ENCODE data around the gene CLEC4G.

The CLEC4G gene

DNA sequence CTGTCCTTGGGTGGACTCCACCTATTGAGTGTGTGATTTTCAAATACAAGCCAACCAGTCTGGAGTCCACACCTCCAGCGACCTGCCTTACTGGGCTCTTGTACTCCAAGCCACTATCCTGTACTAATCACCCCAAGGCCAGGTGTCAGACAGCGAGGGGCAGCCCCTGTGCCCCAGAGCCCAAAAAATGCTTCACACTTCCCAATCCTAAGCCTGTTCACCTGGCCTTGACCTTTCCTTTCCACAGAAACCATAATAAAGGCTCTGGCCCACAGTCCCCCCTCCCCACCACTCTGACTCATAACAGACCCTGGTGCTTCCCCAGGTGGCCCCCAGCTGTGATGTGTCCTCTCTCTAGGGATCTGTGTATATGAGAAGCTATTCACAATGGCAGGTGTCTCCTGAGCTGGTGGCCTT is 11.5 kb upstream of the CLEC4G start:
- H3K36me3 ChIP-seq (ENCODE audit: insufficient read depth, low read length): no peaks in the 10 kb centered on the region
- peaks cover 4% of the 10 kb centered on the region for H3K27me3 ChIP-seq (ENCODE audit: insufficient read depth, low read length)
- H3K9me3 ChIP-seq (ENCODE audit: low read length): no peaks in the 10 kb centered on the region
- H3K4me3 ChIP-seq (ENCODE audit: low read length): no peak overlapping the region
- H2AFZ ChIP-seq (ENCODE audit: low read depth, low read length): no peak overlapping the region
- H3K4me1 ChIP-seq (ENCODE audit: insufficient read depth, low read length): no peaks in the 10 kb centered on the region

DNA sequence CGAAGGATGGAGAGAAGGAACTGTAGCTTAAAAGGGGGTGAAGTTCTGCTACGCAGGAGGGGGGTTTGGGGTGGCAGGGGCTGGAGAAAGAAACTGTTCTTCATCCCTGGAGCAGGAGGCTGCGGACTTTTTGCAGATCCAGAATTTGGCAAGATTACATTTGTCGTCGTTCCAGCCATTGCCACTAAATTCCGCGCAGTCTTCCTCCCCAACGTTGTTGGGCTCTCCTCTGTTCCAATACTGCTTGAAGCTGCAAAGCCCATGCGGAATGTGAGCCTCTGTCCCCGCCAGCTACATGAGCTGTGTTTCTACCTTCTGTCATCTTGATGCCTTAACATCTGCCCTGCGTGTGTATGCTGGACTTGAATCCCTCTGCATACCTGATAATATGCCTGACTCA is 11.1 kb upstream of the CLEC4G start:
- Histone ChIP-seq H3K9me3 (ENCODE audit: low read length) (no peaks in the 10 kb centered on the region), H3K4me1 (ENCODE audit: insufficient read depth, low read length) (no peaks in the 10 kb centered on the region), H2AFZ (ENCODE audit: low read depth, low read length) (no peak overlapping the region), H3K36me3 (ENCODE audit: insufficient read depth, low read length) (no peaks in the 10 kb centered on the region), H3K27me3 (ENCODE audit: insufficient read depth, low read length) (peaks cover 4% of the 10 kb centered on the region), H3K4me3 (ENCODE audit: low read length) (no peak overlapping the region)

DNA sequence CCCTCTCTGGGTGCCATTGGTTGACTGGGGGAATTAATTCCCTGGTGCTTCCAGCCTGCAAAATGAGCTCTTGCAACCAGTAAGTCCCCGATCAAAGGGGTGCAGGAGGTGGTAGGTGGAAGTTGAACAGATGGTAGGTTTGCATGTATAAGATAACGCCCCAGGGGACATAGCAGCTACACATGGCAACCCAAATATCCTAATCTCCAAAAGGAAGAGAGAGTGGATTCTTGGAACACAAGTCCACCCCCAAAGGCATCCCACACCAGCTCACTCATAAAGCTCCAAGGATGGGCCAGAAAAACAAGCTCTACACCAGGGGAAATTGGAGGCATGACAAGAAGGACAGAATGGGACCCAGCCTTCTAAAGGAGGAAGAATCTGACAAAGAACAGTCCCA is 10.7 kb upstream of the CLEC4G start:
- Histone ChIP-seq H3K36me3 (ENCODE audit: insufficient read depth, low read length) (no peaks in the 10 kb centered on the region), H2AFZ (ENCODE audit: low read depth, low read length) (no peak overlapping the region), H3K4me3 (ENCODE audit: low read length) (no peak overlapping the region), H3K9me3 (ENCODE audit: low read length) (no peaks in the 10 kb centered on the region), H3K4me1 (ENCODE audit: insufficient read depth, low read length) (no peaks in the 10 kb centered on the region), H3K27me3 (ENCODE audit: insufficient read depth, low read length) (peaks cover 4% of the 10 kb centered on the region)

DNA sequence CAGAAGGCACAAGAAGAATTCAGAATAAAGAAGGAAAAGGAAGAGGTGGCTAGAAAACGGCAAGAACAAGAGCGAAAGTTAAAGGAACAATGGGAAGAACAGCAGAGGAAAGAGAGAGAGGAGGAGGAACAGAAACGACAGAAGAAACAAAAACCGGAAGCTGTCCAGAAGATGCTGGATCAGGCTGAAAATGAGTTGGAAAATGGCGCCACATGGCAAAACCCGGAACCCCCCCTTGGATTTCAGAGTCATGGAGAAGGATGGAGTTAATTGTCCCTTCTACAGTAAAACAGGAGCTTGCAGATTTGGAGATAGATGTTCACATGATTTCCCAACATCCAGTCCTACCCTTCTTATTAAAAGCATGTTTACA is 8.8 kb upstream of the CLEC4G start:
- H3K4me1 ChIP-seq (ENCODE audit: insufficient read depth, low read length): no peaks in the 10 kb centered on the region
- no peaks in the 10 kb centered on the region for H3K36me3 ChIP-seq (ENCODE audit: insufficient read depth, low read length)
- H3K27me3 ChIP-seq (ENCODE audit: insufficient read depth, low read length): peaks cover 4% of the 10 kb centered on the region
- no peak overlapping the region for H2AFZ ChIP-seq (ENCODE audit: low read depth, low read length)
- no peaks in the 10 kb centered on the region for H3K9me3 ChIP-seq (ENCODE audit: low read length)
- H3K4me3 ChIP-seq (ENCODE audit: low read length): no peak overlapping the region

DNA sequence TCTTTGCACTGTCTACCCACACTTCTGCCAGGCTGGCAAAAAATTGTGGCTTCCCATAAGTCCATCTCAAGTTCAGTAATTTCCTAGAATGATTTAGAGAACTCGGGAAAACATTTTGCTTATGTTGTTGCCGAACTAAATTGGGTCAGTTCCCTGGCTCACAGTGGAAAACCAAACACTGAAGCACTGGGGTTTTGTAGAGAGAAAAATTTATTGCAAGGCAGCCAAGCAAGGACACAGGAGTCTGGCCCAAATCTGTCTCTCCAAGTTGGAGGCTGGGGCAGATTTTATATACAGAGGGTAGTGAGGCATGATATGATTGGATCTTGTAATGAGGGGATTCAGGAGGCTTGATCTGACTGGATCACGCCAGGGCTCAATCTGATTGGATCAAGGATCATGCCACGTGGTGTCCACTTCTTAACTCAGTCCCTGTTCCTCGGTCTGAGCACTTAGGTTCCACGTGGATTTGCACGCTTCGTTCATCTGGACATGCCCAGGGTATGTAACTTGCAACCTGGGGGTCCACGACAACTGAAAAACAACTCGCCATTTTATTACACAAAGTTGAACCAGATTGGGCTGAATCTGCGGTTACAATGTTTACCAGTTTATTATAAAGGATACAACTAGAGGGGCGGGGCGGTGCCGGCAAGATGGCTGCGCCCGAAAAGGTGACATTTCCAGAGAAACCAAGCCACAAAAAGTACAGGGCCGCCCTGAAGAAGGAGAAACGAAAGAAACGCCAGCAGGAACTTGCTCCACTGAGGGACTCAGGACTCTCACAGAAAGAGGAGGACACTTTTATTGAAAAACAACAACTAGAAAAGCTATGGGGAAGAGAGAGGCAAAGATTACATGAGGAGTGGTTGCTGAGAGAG is 8.1 kb upstream of the CLEC4G start:
- Histone ChIP-seq H3K27me3 (ENCODE audit: insufficient read depth, low read length) (peaks cover 4% of the 10 kb centered on the region), H2AFZ (ENCODE audit: low read depth, low read length) (no peak overlapping the region), H3K36me3 (ENCODE audit: insufficient read depth, low read length) (no peaks in the 10 kb centered on the region), H3K4me1 (ENCODE audit: insufficient read depth, low read length) (no peaks in the 10 kb centered on the region), H3K9me3 (ENCODE audit: low read length) (no peaks in the 10 kb centered on the region), H3K4me3 (ENCODE audit: low read length) (no peak overlapping the region)

DNA sequence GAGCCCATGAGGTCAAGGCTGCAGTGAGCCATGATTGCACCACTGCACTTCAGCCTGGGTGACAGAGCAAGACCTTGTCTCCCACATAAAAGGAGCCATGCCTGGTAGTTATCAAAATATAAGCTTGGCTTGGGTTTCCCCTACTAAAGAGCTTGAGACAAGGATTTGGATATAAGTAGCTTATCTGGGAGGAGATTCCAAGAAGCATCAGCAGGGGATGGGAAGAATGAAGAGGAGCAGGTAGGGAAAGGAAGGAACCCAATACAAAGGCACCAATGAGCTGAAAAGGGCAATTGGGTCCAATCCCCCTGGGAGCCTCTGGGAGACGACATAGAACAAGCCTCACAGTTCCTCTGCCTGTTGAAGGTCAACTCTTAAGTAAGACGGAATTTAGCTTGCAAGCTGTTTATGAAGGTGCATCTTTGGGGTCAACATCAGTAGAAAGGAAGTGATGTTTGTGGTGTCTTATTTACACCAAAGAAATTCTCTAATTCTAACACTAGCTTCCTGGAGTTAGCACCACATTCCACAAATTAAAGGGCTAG is 7.4 kb upstream of the CLEC4G start:
- peaks cover 4% of the 10 kb centered on the region for H3K27me3 ChIP-seq (ENCODE audit: insufficient read depth, low read length)
- no peak overlapping the region for H2AFZ ChIP-seq (ENCODE audit: low read depth, low read length)
- H3K4me1 ChIP-seq (ENCODE audit: insufficient read depth, low read length): no peaks in the 10 kb centered on the region
- H3K9me3 ChIP-seq (ENCODE audit: low read length): no peaks in the 10 kb centered on the region
- no peaks in the 10 kb centered on the region for H3K36me3 ChIP-seq (ENCODE audit: insufficient read depth, low read length)
- no peak overlapping the region for H3K4me3 ChIP-seq (ENCODE audit: low read length)

DNA sequence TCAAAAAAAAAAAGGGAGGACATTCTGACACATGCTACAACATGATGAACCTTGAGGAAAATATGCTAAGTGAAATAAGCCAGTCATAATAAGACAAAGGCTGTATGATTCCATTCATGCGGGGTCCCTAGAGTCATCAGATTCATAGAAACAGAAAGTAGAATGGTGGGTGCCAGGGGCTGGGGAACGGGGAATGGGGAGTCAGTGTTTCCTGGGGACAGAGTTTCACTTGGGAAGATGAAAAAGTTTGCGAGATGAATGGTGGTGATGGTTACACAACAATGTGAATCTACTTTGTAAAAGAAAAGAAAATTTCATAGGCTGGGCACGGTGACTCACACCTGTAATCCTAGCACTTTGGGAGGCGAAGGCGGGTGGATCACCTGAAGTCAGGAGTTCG is 6.1 kb upstream of the CLEC4G start:
- no peak overlapping the region for H2AFZ ChIP-seq (ENCODE audit: low read depth, low read length)
- peaks cover 4% of the 10 kb centered on the region for H3K27me3 ChIP-seq (ENCODE audit: insufficient read depth, low read length)

DNA sequence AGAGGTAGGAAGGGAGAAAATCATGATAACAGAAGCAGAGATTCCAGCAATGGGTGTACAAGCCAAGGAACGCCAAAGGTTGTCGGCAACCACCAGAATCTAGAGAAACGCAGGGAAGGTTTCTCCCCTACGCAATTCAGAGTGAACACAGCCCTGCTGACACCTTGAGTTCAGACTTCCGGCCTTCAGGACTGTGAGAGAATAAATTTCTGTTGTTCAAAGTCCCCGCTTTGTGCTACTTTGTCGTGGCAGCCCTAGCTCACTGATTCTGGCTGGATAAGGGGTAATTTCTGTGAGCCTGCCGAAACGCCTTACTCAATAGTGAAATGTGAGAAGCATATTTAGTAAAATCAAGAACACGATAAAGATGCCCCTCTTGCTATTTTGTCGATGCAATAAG is 5.3 kb upstream of the CLEC4G start:
- Histone ChIP-seq H3K9me3 (ENCODE audit: low read length) (no peaks in the 10 kb centered on the region), H3K36me3 (ENCODE audit: insufficient read depth, low read length) (no peaks in the 10 kb centered on the region), H3K27me3 (ENCODE audit: insufficient read depth, low read length) (peaks cover 7% of the 10 kb centered on the region), H3K4me3 (ENCODE audit: low read length) (no peak overlapping the region), H2AFZ (ENCODE audit: low read depth, low read length) (no peak overlapping the region), H3K4me1 (ENCODE audit: insufficient read depth, low read length) (no peaks in the 10 kb centered on the region)

More for the DNA sequence above, 6.1 kb upstream of the CLEC4G start:
- no peaks in the 10 kb centered on the region for H3K9me3 ChIP-seq (ENCODE audit: low read length)
- H3K4me1 ChIP-seq (ENCODE audit: insufficient read depth, low read length): no peaks in the 10 kb centered on the region
- H3K4me3 ChIP-seq (ENCODE audit: low read length): no peak overlapping the region
- H3K36me3 ChIP-seq (ENCODE audit: insufficient read depth, low read length): no peaks in the 10 kb centered on the region

DNA sequence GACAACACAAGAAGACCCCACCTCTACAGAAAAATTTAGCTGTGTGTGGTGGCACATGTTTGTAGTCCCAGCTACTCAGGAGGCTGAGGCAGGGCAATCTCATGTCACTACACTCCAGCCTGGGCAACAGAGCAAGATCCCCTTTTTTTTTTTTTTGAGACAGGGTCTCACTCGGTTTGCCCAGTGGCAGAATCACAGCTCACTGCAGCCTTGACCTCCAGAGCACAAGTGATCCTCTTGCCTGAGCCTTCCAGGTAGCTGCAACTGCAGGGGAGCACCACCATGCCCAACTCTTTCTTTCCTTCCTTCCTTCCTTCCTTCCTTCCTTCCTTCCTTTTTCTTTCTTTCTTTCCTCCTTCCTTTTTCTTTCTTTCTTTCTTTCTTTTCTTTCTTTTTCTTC is 4.2 kb upstream of the CLEC4G start:
- Histone ChIP-seq H2AFZ (ENCODE audit: low read depth, low read length) (no peak overlapping the region), H3K4me1 (ENCODE audit: insufficient read depth, low read length) (no peaks in the 10 kb centered on the region), H3K9me3 (ENCODE audit: low read length) (no peaks in the 10 kb centered on the region), H3K36me3 (ENCODE audit: insufficient read depth, low read length) (no peaks in the 10 kb centered on the region), H3K4me3 (ENCODE audit: low read length) (no peak overlapping the region), H3K27me3 (ENCODE audit: insufficient read depth, low read length) (peaks cover 17% of the 10 kb centered on the region)

DNA sequence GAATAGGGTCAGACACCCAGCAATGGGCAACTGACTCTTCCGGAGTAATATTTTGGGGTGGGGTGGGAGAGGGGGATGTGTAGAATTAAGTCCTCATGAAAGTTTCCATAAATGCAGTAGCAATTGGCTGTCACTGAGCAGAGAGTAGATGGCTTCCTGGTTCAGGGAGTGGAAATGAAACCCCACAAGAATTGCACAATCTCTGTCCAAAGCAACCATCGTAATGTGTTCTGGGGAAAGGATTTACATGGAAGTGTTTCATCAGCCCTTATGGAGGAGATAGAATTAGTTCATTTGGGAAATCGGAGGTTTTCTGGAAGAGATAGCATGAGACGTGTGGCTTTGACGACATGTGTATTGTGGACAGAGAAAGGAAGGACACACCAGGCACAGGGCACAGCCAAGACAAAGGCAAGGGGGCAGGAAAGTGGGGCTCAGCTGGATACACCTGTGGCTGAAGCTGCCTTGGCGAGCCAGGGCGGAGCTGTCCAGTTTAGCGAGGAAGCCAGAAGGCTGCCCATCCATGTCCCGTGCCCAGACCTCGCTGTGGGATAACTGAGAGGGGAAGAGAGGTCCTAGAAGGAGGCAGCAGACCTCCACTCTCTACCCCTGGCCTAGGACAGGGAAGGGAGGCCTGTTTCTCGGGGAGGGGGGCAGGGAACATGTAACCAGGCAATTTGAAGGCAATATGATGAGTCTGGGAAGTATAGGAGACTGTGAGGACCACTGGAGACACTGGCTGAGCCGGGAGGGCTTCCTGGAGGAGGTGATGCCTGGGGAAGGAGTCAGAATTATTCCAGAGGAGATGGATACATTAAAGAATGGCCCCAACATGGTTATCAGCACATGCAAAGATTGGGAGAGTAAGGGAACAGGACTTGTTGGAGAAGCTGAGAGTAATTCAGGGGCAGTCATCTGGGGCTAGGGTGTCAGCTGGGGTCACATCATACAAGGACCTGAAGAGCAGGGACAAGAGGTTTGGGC is 2.6 kb upstream of the CLEC4G start:
- H2AFZ ChIP-seq (ENCODE audit: low read depth, low read length): no peak overlapping the region
- H3K4me3 ChIP-seq (ENCODE audit: low read length): no peak overlapping the region
- no peaks in the 10 kb centered on the region for H3K4me1 ChIP-seq (ENCODE audit: insufficient read depth, low read length)
- H3K9me3 ChIP-seq (ENCODE audit: low read length): no peaks in the 10 kb centered on the region
- H3K36me3 ChIP-seq (ENCODE audit: insufficient read depth, low read length): no peaks in the 10 kb centered on the region
- H3K27me3 ChIP-seq (ENCODE audit: insufficient read depth, low read length): peaks cover 33% of the 10 kb centered on the region

DNA sequence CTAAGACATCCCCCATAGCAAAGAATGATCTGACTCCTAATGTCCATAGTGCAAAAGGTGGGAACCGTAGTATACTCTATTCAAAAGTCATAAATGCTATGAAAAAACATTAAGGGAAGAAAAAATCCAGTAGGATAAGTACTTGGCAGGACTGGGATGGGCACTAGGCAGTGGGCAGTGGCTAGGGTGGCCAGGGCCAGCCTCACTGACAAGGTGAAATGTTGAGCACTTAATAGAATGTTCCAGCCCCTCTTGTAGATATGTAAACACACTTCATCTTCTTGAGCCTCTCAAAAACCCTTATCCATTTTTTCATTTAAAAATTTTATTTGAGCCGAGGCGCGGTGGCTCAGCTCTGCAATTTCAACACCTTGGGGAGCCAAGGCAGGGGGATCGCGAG is 1.5 kb upstream of the CLEC4G start:
- H2AFZ ChIP-seq (ENCODE audit: low read depth, low read length): no peak overlapping the region
- peaks cover 42% of the 10 kb centered on the region for H3K27me3 ChIP-seq (ENCODE audit: insufficient read depth, low read length)
- H3K4me3 ChIP-seq (ENCODE audit: low read length): no peak overlapping the region
- no peaks in the 10 kb centered on the region for H3K9me3 ChIP-seq (ENCODE audit: low read length)
- no peaks in the 10 kb centered on the region for H3K36me3 ChIP-seq (ENCODE audit: insufficient read depth, low read length)
- no peaks in the 10 kb centered on the region for H3K4me1 ChIP-seq (ENCODE audit: insufficient read depth, low read length)

DNA sequence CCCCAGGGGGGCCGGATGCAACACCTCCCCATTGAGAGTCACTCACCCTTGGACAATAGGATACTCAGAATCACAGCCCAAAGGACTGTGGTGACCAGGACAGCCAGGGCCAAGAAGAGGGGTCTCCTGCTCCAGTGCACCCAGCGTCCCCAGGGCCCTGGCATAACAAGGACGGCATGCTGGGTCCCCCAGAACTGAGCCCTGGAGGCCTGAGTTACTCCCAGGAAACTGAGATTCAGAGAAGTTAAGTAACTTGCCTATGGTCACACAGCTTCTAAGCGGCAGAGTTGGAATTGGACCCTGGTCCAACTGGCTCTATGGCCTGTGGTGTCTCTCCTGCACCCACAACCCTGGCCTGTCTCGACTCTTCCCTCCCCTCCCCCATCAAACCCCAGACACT is 295 bp downstream of the CLEC4G start:
- H3K36me3 ChIP-seq (ENCODE audit: insufficient read depth, low read length): no peaks in the 10 kb centered on the region
- H3K9me3 ChIP-seq (ENCODE audit: low read length): no peaks in the 10 kb centered on the region

DNA sequence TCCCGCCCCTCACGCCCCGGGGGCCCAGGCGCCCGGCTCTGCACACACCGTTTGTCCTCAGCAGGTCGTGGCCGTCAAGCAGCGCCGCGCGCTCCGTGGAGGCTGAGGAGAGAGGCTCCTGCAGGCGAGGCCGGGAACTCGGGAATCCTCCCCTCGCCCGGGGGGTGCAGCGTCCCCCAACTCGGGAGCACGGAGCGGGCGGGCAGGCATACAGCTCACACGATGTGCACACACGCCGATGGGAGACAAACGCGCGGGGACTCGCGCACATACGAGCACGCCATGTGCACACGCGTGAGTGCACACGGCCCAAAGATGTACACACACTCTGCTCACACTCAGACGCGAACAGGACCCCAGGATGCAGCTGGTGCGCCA is 703 bp downstream of the CLEC4G start:
- Histone ChIP-seq H3K36me3 (ENCODE audit: insufficient read depth, low read length) (no peaks in the 10 kb centered on the region), H3K4me3 (ENCODE audit: low read length) (no peak overlapping the region), H2AFZ (ENCODE audit: low read depth, low read length) (no peak overlapping the region), H3K27me3 (ENCODE audit: insufficient read depth, low read length) (peaks cover 57% of the 10 kb centered on the region), H3K4me1 (ENCODE audit: insufficient read depth, low read length) (no peaks in the 10 kb centered on the region), H3K9me3 (ENCODE audit: low read length) (no peaks in the 10 kb centered on the region)

More for the DNA sequence above, 295 bp downstream of the CLEC4G start:
- H3K27me3 ChIP-seq (ENCODE audit: insufficient read depth, low read length): peaks cover 54% of the 10 kb centered on the region
- no peaks in the 10 kb centered on the region for H3K4me1 ChIP-seq (ENCODE audit: insufficient read depth, low read length)
- no peak overlapping the region for H2AFZ ChIP-seq (ENCODE audit: low read depth, low read length)
- no peak overlapping the region for H3K4me3 ChIP-seq (ENCODE audit: low read length)
